GM12878 (cell line): ENCODE results near the gene RBP3. TPM values are rescaled to one million over a fixed set of nuclear protein-coding genes. Genes with fewer than 3 reads are reported as not detected.

Experiments used
- ATAC-seq: fragments of 200-7000 bp; cut with Tn5 transposase; 3 replicates; pipeline ENCODE4 v1.9.1; 2020; ENCODE audit warnings: mild to moderate bottlenecking, moderate library complexity
- BruUV-seq: library from RNA; stranded (reverse); fragments of 400-500 nt; replicated peaks from 2 replicates; lab custom pipeline; 2021; lab: Mats Ljungman, UMichigan
- CTCF ChIA-PET: fragments of 300-600 bp; sonication (Branson Sonifier 250); formaldehyde crosslinking; extraction: SDS; loops from one replicate; lab custom pipeline; 2021; ENCODE audit warnings: inconsistent platforms; lab: Yijun Ruan, JAX
- POLR2A ChIA-PET: fragments of 350-600 bp; formaldehyde crosslinking; extraction: SDS; loops from one replicate; lab custom pipeline; 2021; ENCODE audit warnings: inconsistent platforms; lab: Charles Lee
- RAD21 ChIA-PET: fragments of 300-600 bp; sonication (Branson Sonifier 250); formaldehyde crosslinking; loops from one replicate; lab custom pipeline; 2023; ENCODE audit warnings: antibody characterized with exemption; ENCODE audit not compliant: unreplicated experiment; lab: Charles Lee
- SMC1A ChIA-PET: fragments of 300-600 bp; sonication (Branson Sonifier 250); formaldehyde crosslinking; loops from one replicate; lab custom pipeline; 2023; ENCODE audit not compliant: unreplicated experiment, uncharacterized antibody; lab: Charles Lee
- DNase-seq: peaks from one replicate; pipeline ENCODE4 v3.0.0-alpha.2; 2011; ENCODE audit warnings: low read depth, low spot score
- FAIRE-seq: peaks from 3 replicates; lab custom pipeline; 2011; peaks lifted over from hg19 to GRCh38; lab: Jason Lieb, UNC
- H2AFZ ChIP-seq: 2 replicates; pipeline ENCODE4 v1.6.0; 2011; ENCODE audit warnings: low read depth, low read length, control low read depth; ENCODE audit not compliant: control insufficient read depth
- H3K27ac ChIP-seq: 2 replicates; pipeline ENCODE4 v1.5.1; 2011; ENCODE audit warnings: control low read depth; ENCODE audit not compliant: control insufficient read depth, insufficient read depth
- H3K27me3 ChIP-seq, 2 experiments: replicated peaks in 1 of 2; 2 replicates each; pipeline versions ENCODE4 v1.6.0 to v1.6.1; 2011; ENCODE audit warnings: low read length in 1 of 2; ENCODE audit not compliant: control insufficient read depth in 2 of 2, insufficient read depth in 2 of 2
- H3K36me3 ChIP-seq, 2 experiments: 2 replicates each; pipeline ENCODE4 v1.5.1; 2011; ENCODE audit warnings: low read length in 1 of 2; ENCODE audit not compliant: control insufficient read depth in 2 of 2, insufficient read depth in 2 of 2
- H3K4me1 ChIP-seq: 2 replicates; pipeline ENCODE4 v1.6.1; 2011; ENCODE audit warnings: mild to moderate bottlenecking, low read length, moderate library complexity, mixed read lengths; ENCODE audit not compliant: control insufficient read depth, insufficient read depth
- H3K4me2 ChIP-seq: 2 replicates; pipeline ENCODE4 v1.6.0; 2011; ENCODE audit warnings: control low read depth; ENCODE audit not compliant: control insufficient read depth, insufficient read depth
- H3K4me3 ChIP-seq: fragments of 200-600 bp; sonication (generic); 2 replicates; pipeline ENCODE4 v1.5.1; 2016
- H3K79me2 ChIP-seq: 2 replicates; pipeline ENCODE4 v1.6.0; 2011; ENCODE audit warnings: low read length; ENCODE audit not compliant: control insufficient read depth, insufficient read depth
- H3K9ac ChIP-seq: 2 replicates; pipeline ENCODE4 v1.8.0; 2011; ENCODE audit warnings: low read length, control low read depth, mixed read lengths; ENCODE audit not compliant: control insufficient read depth, insufficient read depth
- H3K9me3 ChIP-seq: replicated peaks from 3 replicates; pipeline ENCODE4 v1.5.1; 2011; ENCODE audit warnings: mild to moderate bottlenecking, low read length; ENCODE audit not compliant: control insufficient read depth, insufficient read depth
- H4K20me1 ChIP-seq: 2 replicates; pipeline ENCODE4 v1.6.0; 2011; ENCODE audit not compliant: control insufficient read depth, insufficient read depth
- EED ChIP-seq: sonication (generic); IDR thresholded peaks from 2 replicates; pipeline ENCODE4 v1.6.1; 2016; ENCODE audit warnings: antibody characterized with exemption, low read depth
- IRF3 ChIP-seq: fragments of 450-650 bp; IDR thresholded peaks from 2 replicates; pipeline ENCODE4 v1.6.1; 2014; ENCODE audit warnings: mild to moderate bottlenecking
- MTA2 ChIP-seq: fragments of 450-650 bp; IDR thresholded peaks from 2 replicates; pipeline ENCODE4 v1.6.1; 2016; ENCODE audit warnings: low read depth, mild to moderate bottlenecking, moderate library complexity
- POLR2A ChIP-seq: IDR thresholded peaks from 2 replicates; pipeline ENCODE4 v1.6.1; 2011; ENCODE audit warnings: low read depth, mild to moderate bottlenecking, low read length
- SMAD1 ChIP-seq: fragments of 450-650 bp; IDR thresholded peaks from 2 replicates; pipeline ENCODE4 v1.6.1; 2018; ENCODE audit warnings: mild to moderate bottlenecking, low read depth; ENCODE audit not compliant: partially characterized antibody
- ZNF207 ChIP-seq: fragments of 450-650 bp; IDR thresholded peaks from 2 replicates; pipeline ENCODE4 v1.6.1; 2014; ENCODE audit warnings: antibody characterized with exemption, mild to moderate bottlenecking, borderline replicate concordance
- WGBS: methylation state at CpG from one replicate; pipeline ENCODE4 v1.1.6; 2016; ENCODE audit warnings: low lambda C conversion rate; ENCODE audit not compliant: insufficient replicate concordance, insufficient coverage; ENCODE audit errors: missing lambda C conversion rate; 5-methylcytosine and 5-hydroxymethylcytosine counted together
- in situ Hi-C: fragments of 300-500 bp; cut with MboI; formaldehyde crosslinking; loops from 9 replicates; pipeline ENCODE4 v1.14.3; 2018; ENCODE audit warnings: mixed read lengths
- intact Hi-C: fragments of 100-400 bp; cut with micrococcal nuclease; formaldehyde crosslinking; loops from one replicate; pipeline ENCODE4 v1.14.2; 2022; ENCODE audit not compliant: unreplicated experiment
- polyA plus RNA-seq, 11 experiments: library from polyadenylated mRNA; depleted of rRNA in 4 of 11; unstranded in 6 of 11; stranded (reverse) in 5 of 11; fragments of >200 nt; fragmentation: Nextera tagmentation in 4 of 11; fragmentation: Illumina TruSeq in 1 of 11; extraction: Ambion mirVana in 4 of 11; extraction: Trizol in 1 of 11; gene quantifications; 1 replicate in 1 of 11; 2 replicates in 10 of 11; pipeline versions ENCODE4 v1.2.1 to v1.2.3, GENCODE V29; 2011 to 2016; ENCODE audit warnings: inconsistent platforms in 2 of 11, missing spikeins in 2 of 11, low read depth in 1 of 11
- total RNA-seq, 4 experiments: library from RNA; depleted of rRNA in 3 of 4; stranded (reverse); fragments of >200 nt in 3 of 4; fragmentation: Illumina TruSeq in 1 of 4; extraction: Trizol in 1 of 4; gene quantifications; 2 replicates each; pipeline versions ENCODE4 v1.2.1 to v1.2.3, GENCODE V29; 2013 to 2021

The RBP3 gene
- total and polyA plus RNA-seq, 10 of the 15 experiments (the other 5 are each of a cell fraction or from before 2014, with no cell fraction given): not detected

DNA sequence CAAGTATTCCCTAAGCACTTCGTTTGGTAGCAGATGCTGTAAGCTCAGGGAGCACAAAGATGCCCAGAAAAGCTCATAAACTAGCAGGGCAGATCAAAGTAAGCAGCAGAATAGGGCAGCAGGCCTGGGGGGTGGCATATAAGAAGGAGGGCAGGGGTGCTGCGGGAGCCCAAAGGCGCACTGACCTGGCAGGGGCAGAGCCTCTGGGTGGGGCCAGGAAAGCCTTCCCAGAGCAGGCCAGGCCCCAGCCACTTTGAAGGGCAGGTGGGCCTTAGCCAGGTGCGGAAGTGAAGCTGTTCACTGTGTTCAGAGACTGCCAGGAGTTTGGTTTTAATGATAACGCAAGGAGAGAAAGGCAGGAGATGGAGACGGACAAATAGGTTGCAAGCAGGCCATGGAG, 44.3 kb upstream of the RBP3 start:
- CTCF ChIA-PET: interaction anchor here (1.6 kb wide), 1 partner anchor 256 kb away, joined by 8 read pairs; no protein-coding TSS in a partner anchor

GRCh38 chr10:47305566-47305965, 42.6 kb upstream of the RBP3 start:
- Histone ChIP-seq H3K36me3 (no peaks in the 10 kb centered on the region), H3K9ac (no peak overlapping the region), H3K27ac (no peak overlapping the region), H3K4me3 (no peak overlapping the region), H3K79me2 (no peaks in the 10 kb centered on the region), H3K4me2 (no peak overlapping the region), H2AFZ (no peak overlapping the region), H3K4me1 (no peaks in the 10 kb centered on the region), H3K27me3 (peaks cover 0 to 3% of the 10 kb centered on the region in 2 experiments; a peak in 2 of 4 replicates), H3K9me3 (no peaks in the 10 kb centered on the region), H4K20me1 (no peaks in the 10 kb centered on the region)
- SMC1A ChIA-PET: interaction anchor here (1.1 kb wide), 1 partner anchor 8 kb away, joined by 3 read pairs; no protein-coding TSS in a partner anchor
- FAIRE-seq: no peak
- RAD21 ChIA-PET: no interaction called here
- WGBS: 0% methylated on average over 2 of the region's 2 CpGs
- in situ Hi-C loops (loop anchor here (5.0 kb wide), 1 partner anchor 263 kb away; no protein-coding TSS in a partner anchor), intact Hi-C loops (no loop called here)
- POLR2A ChIA-PET: no interaction called here
- TF ChIP-seq POLR2A (no peak), IRF3 (no peak), MTA2 (no peak), ZNF207 (no peak), EED (no peak)
- no peak for ATAC-seq
- DNase-seq: no peak
- CTCF ChIA-PET: interaction anchor here (1.2 kb wide), 1 partner anchor 258 kb away, joined by 9 read pairs; no protein-coding TSS in a partner anchor
- no TSS peak for BruUV-seq

More for the DNA sequence above, 44.3 kb upstream of the RBP3 start:
- Histone ChIP-seq H3K36me3 (no peaks in the 10 kb centered on the region), H3K9me3 (no peaks in the 10 kb centered on the region), H4K20me1 (no peaks in the 10 kb centered on the region), H3K9ac (no peak overlapping the region), H3K79me2 (no peaks in the 10 kb centered on the region), H3K4me3 (no peak overlapping the region), H3K27me3 (peaks cover 3 to 4% of the 10 kb centered on the region in 2 experiments; a peak in 3 of 4 replicates), H2AFZ (no peak overlapping the region), H3K4me1 (no peaks in the 10 kb centered on the region), H3K4me2 (no peak overlapping the region)
- WGBS: 10% methylated on average over 6 of the region's 6 CpGs
- ATAC-seq: no peak
- ChIA-PET SMC1A (interaction anchor here (1.1 kb wide), 1 partner anchor 279 kb away, joined by 4 read pairs; no protein-coding TSS in a partner anchor), POLR2A (no interaction called here), RAD21 (interaction anchor here (1.6 kb wide), 1 partner anchor 8 kb away, joined by 4 read pairs; no protein-coding TSS in a partner anchor)
- BruUV-seq: no TSS peak
- no peak for FAIRE-seq
- in situ Hi-C loops (no loop called here), intact Hi-C loops (no loop called here)
- no peak for DNase-seq
- TF ChIP-seq SMAD1 (no peak), ZNF207 (no peak)
- TF ChIP-seq, all 136 proteins: peak for 0
- no peak overlapping the region for H3K27ac ChIP-seq
